ENCODE results near the gene FGF4.

FGF4 gene

GRCh38 chr11:69804769-69805508 lies 29.8 kb upstream of the FGF4 start:
- DNase-seq = no peak
- Histone ChIP-seq H3K9ac (ENCODE audit: low read depth, low read length) (no peak overlapping the region), H4K20me1 (ENCODE audit: insufficient read depth, low read length) (no peaks in the 10 kb centered on the region), H3K9me3 (ENCODE audit: insufficient read depth, low read length, severe bottlenecking) (no peaks in the 10 kb centered on the region), H3K79me2 (ENCODE audit: insufficient read depth, low read length) (no peaks in the 10 kb centered on the region), H3K27me3 (ENCODE audit: insufficient read depth, low read length, poor library complexity) (no peaks in the 10 kb centered on the region), H3K36me3 (ENCODE audit: insufficient read depth, low read length) (no peaks in the 10 kb centered on the region), H3K27ac (ENCODE audit: low read length) (no peak overlapping the region), H3K4me2 (ENCODE audit: insufficient read depth, low read length) (no peak overlapping the region), H3K4me1 (ENCODE audit: insufficient read depth, low read length) (no peaks in the 10 kb centered on the region), H2AFZ (ENCODE audit: low read depth, low read length) (no peak overlapping the region), H3K4me3 (ENCODE audit: low read depth in 1 of 2, low read length in 2 of 2) (no peak overlapping the region)
- no peak for ATAC-seq (ENCODE audit: insufficient read depth, low read depth)
- TF ChIP-seq, protein P1, sequence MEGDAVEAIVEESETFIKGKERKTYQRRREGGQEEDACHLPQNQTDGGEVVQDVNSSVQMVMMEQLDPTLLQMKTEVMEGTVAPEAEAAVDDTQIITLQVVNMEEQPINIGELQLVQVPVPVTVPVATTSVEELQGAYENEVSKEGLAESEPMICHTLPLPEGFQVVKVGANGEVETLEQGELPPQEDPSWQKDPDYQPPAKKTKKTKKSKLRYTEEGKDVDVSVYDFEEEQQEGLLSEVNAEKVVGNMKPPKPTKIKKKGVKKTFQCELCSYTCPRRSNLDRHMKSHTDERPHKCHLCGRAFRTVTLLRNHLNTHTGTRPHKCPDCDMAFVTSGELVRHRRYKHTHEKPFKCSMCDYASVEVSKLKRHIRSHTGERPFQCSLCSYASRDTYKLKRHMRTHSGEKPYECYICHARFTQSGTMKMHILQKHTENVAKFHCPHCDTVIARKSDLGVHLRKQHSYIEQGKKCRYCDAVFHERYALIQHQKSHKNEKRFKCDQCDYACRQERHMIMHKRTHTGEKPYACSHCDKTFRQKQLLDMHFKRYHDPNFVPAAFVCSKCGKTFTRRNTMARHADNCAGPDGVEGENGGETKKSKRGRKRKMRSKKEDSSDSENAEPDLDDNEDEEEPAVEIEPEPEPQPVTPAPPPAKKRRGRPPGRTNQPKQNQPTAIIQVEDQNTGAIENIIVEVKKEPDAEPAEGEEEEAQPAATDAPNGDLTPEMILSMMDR (IDR thresholded peaks at IDR 0.05; ENCODE audit: borderline replicate concordance, extremely low read depth, low read length, poor library complexity, severe bottlenecking) = no peak
- no peak for TF ChIP-seq EZH2 (IDR thresholded peaks at IDR 0.05; ENCODE audit: borderline replicate concordance, low read depth, low read length, severe bottlenecking)

DNA sequence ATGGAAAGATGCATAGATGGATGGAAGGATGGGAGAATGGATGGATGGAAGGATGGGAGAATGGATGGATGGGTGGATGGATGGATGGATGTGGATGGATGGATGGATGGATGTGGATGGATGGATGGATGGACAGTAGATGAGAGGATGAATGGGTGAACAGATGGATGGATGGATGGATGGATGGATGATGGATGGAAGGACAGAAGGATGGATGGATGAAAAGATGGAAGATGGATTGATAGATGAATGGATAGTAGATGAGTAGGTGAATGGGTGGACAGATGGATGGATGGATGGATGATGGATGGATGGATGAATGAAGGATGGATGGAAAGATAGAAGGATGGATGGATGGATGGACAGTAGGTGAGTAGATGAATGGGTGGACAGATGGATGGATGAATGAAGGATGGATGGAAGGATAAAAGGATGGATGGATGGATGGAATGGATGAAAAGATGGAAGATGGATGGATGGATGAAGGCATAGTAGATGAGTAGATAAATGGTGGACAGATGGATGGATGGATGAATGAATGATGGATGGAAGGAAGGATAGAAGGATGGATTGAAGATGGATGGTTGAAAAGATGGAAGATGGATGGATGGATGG lies 28.6 kb upstream of the FGF4 start:
- H3K9ac ChIP-seq (ENCODE audit: low read depth, low read length) = no peak overlapping the region
- ATAC-seq (ENCODE audit: insufficient read depth, low read depth) (no peak), DNase-seq (no peak)
- TF ChIP-seq, protein P1 (IDR thresholded peaks at IDR 0.05; ENCODE audit: borderline replicate concordance, extremely low read depth, low read length, poor library complexity, severe bottlenecking) = no peak
- no peak for TF ChIP-seq EZH2 (IDR thresholded peaks at IDR 0.05; ENCODE audit: borderline replicate concordance, low read depth, low read length, severe bottlenecking)
- H3K27ac ChIP-seq (ENCODE audit: low read length) = no peak overlapping the region
- H3K36me3 ChIP-seq (ENCODE audit: insufficient read depth, low read length) = no peaks in the 10 kb centered on the region
- no peaks in the 10 kb centered on the region for H3K9me3 ChIP-seq (ENCODE audit: insufficient read depth, low read length, severe bottlenecking)
- H2AFZ ChIP-seq (ENCODE audit: low read depth, low read length) = no peak overlapping the region
- H3K79me2 ChIP-seq (ENCODE audit: insufficient read depth, low read length) = no peaks in the 10 kb centered on the region
- no peaks in the 10 kb centered on the region for H3K27me3 ChIP-seq (ENCODE audit: insufficient read depth, low read length, poor library complexity)
- no peaks in the 10 kb centered on the region for H4K20me1 ChIP-seq (ENCODE audit: insufficient read depth, low read length)
- no peaks in the 10 kb centered on the region for H3K4me1 ChIP-seq (ENCODE audit: insufficient read depth, low read length)
- H3K4me2 ChIP-seq (ENCODE audit: insufficient read depth, low read length) = no peak overlapping the region
- no peak overlapping the region for H3K4me3 ChIP-seq (ENCODE audit: low read depth in 1 of 2, low read length in 2 of 2)

DNA sequence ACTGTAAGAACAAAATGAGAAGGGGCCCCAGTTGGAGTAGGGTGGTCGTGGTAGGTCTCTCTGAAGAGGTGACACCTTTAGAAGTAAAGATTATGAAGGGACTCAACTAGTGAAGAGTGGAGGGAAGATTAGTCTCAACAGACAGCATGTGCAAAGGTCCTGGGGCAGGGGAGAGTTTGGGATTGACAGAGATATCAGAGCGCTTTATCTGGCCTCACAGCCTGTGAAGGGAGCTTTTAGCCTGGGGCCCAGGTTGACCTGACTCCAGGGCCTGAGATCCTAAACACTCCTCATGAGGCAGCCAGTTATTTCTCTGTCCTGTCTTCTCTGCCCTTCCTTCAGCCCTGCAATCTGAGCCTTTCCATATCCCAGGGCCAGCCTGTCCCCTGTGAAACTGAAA lies 27.9 kb upstream of the FGF4 start:
- Histone ChIP-seq H3K9ac (ENCODE audit: low read depth, low read length) (no peak overlapping the region), H3K27me3 (ENCODE audit: insufficient read depth, low read length, poor library complexity) (no peaks in the 10 kb centered on the region), H3K4me1 (ENCODE audit: insufficient read depth, low read length) (no peaks in the 10 kb centered on the region), H2AFZ (ENCODE audit: low read depth, low read length) (no peak overlapping the region), H3K4me3 (ENCODE audit: low read depth in 1 of 2, low read length in 2 of 2) (no peak overlapping the region), H3K4me2 (ENCODE audit: insufficient read depth, low read length) (no peak overlapping the region), H3K9me3 (ENCODE audit: insufficient read depth, low read length, severe bottlenecking) (no peaks in the 10 kb centered on the region), H3K36me3 (ENCODE audit: insufficient read depth, low read length) (no peaks in the 10 kb centered on the region), H3K27ac (ENCODE audit: low read length) (no peak overlapping the region), H4K20me1 (ENCODE audit: insufficient read depth, low read length) (no peaks in the 10 kb centered on the region), H3K79me2 (ENCODE audit: insufficient read depth, low read length) (no peaks in the 10 kb centered on the region)
- ATAC-seq (ENCODE audit: insufficient read depth, low read depth) (no peak), DNase-seq (no peak)
- no peak for TF ChIP-seq EZH2 (IDR thresholded peaks at IDR 0.05; ENCODE audit: borderline replicate concordance, low read depth, low read length, severe bottlenecking)
- TF ChIP-seq, protein P1 (IDR thresholded peaks at IDR 0.05; ENCODE audit: borderline replicate concordance, extremely low read depth, low read length, poor library complexity, severe bottlenecking) = no peak

Measured in DND-41 (cell line).